Prostate gland (tissue), 2 donors: Measurements from ENCODE around the gene EPHA6.

Source experiments
- POLR2A ChIP-seq: fragments of 450-650 bp; IDR thresholded peaks from one replicate; pipeline ENCODE4 v1.6.1; 2016; ENCODE audit warnings: antibody characterized with exemption, mild to moderate bottlenecking
- POLR2AphosphoS5 ChIP-seq: sonication (generic); formaldehyde crosslinking; IDR thresholded peaks from one replicate; pipeline ENCODE4 v1.6.1; 2017; ENCODE audit warnings: antibody characterized with exemption
- TF ChIP-seq, protein P1 (sequence below), 4 experiments: fragments of 200-600 bp in 2 of 4; fragments of 450-650 bp in 2 of 4; sonication (generic) in 2 of 4; IDR thresholded peaks; 1 replicate in 3 of 4; 2 replicates in 1 of 4; pipeline ENCODE4 v1.5.1; 2016 to 2019; ENCODE audit warnings: antibody characterized with exemption in 4 of 4, mild to moderate bottlenecking in 2 of 4, moderate library complexity in 2 of 4

DNA sequence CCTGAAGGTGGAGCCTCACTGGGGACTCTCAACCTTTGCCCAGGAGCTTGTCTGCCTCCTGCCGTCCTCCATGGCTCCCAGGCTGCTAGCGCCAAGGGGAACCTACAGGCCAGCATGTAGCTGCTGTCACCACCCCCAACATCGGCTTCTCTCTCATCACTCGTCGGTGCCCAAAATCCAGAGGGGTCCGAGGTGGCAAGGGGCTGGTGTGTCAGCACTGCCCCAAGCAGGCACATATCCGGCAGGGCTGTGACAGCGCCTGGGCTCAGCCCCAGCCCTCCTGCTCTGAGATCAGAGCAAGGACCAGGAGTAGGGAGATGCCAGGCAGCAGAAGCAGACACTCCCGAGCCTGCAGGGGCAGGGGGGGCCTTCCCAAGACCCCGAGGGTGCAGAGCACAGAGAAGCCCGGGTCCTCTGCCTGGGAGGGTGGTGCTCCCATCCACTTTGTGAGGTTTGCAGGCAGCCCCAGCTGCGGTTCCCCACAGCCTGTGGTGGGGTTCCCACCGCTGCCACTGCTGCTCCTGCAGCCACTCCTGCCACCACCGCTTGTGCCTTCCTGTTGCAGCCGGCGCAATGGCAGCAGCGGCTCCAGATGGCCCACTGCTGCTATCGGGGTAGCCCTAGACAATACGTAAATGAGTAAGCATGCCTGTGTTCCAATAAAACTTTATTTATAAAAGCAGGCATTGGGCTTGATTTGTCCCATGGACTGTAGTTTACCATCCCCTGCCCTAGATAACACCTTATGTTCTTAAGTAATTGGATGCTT is 451.0 kb downstream of the EPHA6 start:
- TF ChIP-seq, protein P1, sequence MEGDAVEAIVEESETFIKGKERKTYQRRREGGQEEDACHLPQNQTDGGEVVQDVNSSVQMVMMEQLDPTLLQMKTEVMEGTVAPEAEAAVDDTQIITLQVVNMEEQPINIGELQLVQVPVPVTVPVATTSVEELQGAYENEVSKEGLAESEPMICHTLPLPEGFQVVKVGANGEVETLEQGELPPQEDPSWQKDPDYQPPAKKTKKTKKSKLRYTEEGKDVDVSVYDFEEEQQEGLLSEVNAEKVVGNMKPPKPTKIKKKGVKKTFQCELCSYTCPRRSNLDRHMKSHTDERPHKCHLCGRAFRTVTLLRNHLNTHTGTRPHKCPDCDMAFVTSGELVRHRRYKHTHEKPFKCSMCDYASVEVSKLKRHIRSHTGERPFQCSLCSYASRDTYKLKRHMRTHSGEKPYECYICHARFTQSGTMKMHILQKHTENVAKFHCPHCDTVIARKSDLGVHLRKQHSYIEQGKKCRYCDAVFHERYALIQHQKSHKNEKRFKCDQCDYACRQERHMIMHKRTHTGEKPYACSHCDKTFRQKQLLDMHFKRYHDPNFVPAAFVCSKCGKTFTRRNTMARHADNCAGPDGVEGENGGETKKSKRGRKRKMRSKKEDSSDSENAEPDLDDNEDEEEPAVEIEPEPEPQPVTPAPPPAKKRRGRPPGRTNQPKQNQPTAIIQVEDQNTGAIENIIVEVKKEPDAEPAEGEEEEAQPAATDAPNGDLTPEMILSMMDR (IDR thresholded peaks at IDR 0.05), result no peak
- TF ChIP-seq POLR2AphosphoS5, result no peak
- TF ChIP-seq POLR2A, result no peak
